Calu3 (cell line): Measurements from ENCODE around the gene ZNF675. TPM values are rescaled to one million over a fixed set of nuclear protein-coding genes. Genes with fewer than 3 reads are reported as not detected.
"Not testable (repeated sequence)": the region's sequence is repeated elsewhere in the genome, so short reads cannot be mapped to it uniquely, and the experiment has no call there.

Experiments used
- BruUV-seq: library from RNA; stranded (reverse); fragments of 400-500 nt; replicated peaks from 2 replicates; lab custom pipeline; 2021; lab: Mats Ljungman, UMichigan
- CTCF ChIA-PET: fragments of 300-600 bp; sonication (Branson Sonifier 250); formaldehyde crosslinking; loops from one replicate; lab custom pipeline; 2022; ENCODE audit warnings: antibody characterized with exemption; lab: Charles Lee
- DNase-seq: peaks from one replicate; pipeline ENCODE4 v3.0.0; 2022
- H3K27ac Mint-ChIP-seq: one replicate; pipeline ENCODE4 v1.8.0; 2022; ENCODE audit warnings: mixed read lengths; ENCODE audit not compliant: unreplicated experiment
- H3K27me3 Mint-ChIP-seq: one replicate; pipeline ENCODE4 v1.8.0; 2022; ENCODE audit warnings: mixed read lengths; ENCODE audit not compliant: unreplicated experiment
- H3K36me3 Mint-ChIP-seq: one replicate; pipeline ENCODE4 v1.8.0; 2022; ENCODE audit warnings: mild to moderate bottlenecking, moderate library complexity, mixed read lengths; ENCODE audit not compliant: insufficient read depth, unreplicated experiment
- H3K4me1 Mint-ChIP-seq: one replicate; pipeline ENCODE4 v1.8.0; 2022; ENCODE audit warnings: mild to moderate bottlenecking, low read depth, mixed read lengths; ENCODE audit not compliant: unreplicated experiment
- H3K4me3 Mint-ChIP-seq: one replicate; pipeline ENCODE4 v1.8.0; 2022; ENCODE audit warnings: mild to moderate bottlenecking, low read depth, moderate library complexity, mixed read lengths; ENCODE audit not compliant: unreplicated experiment
- H3K9me3 Mint-ChIP-seq: one replicate; pipeline ENCODE4 v1.8.0; 2022; ENCODE audit warnings: low read depth, mixed read lengths; ENCODE audit not compliant: unreplicated experiment
- intact Hi-C: fragments of 100-400 bp; cut with micrococcal nuclease; formaldehyde crosslinking; loops from one replicate; pipeline ENCODE4 v1.10.0; 2022; ENCODE audit not compliant: unreplicated experiment
- total RNA-seq: library from RNA; stranded (reverse); gene quantifications from 2 replicates; pipeline ENCODE4 v1.2.3, GENCODE V29; 2022
- TF ChIP-seq, protein P1 (sequence below): fragments of 200-600 bp; IDR thresholded peaks from one replicate; pipeline ENCODE4 v1.8.0; 2022; ENCODE audit warnings: antibody characterized with exemption; ENCODE audit not compliant: unreplicated experiment

The ZNF675 gene
- total RNA-seq, 1 experiment from 2014 or later = 15.6 TPM

GRCh38 chr19:23673132-23673531 is 13.9 kb downstream of the ZNF675 start:
- intact Hi-C loops = no loop called here
- Mint-ChIP-seq H3K36me3 (peaks cover 18% of the 10 kb centered on the region), H3K4me3 (no peak overlapping the region), H3K9me3 (peaks cover 30% of the 10 kb centered on the region), H3K27ac (no peak overlapping the region), H3K4me1 (no peaks in the 10 kb centered on the region), H3K27me3 (no peaks in the 10 kb centered on the region)
- DNase-seq = no peak
- CTCF ChIA-PET = no interaction called here
- no TSS peak for BruUV-seq
- TF ChIP-seq, protein P1, sequence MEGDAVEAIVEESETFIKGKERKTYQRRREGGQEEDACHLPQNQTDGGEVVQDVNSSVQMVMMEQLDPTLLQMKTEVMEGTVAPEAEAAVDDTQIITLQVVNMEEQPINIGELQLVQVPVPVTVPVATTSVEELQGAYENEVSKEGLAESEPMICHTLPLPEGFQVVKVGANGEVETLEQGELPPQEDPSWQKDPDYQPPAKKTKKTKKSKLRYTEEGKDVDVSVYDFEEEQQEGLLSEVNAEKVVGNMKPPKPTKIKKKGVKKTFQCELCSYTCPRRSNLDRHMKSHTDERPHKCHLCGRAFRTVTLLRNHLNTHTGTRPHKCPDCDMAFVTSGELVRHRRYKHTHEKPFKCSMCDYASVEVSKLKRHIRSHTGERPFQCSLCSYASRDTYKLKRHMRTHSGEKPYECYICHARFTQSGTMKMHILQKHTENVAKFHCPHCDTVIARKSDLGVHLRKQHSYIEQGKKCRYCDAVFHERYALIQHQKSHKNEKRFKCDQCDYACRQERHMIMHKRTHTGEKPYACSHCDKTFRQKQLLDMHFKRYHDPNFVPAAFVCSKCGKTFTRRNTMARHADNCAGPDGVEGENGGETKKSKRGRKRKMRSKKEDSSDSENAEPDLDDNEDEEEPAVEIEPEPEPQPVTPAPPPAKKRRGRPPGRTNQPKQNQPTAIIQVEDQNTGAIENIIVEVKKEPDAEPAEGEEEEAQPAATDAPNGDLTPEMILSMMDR = no peak

- H3K27me3 Mint-ChIP-seq, H3K27ac Mint-ChIP-seq, H3K4me1 Mint-ChIP-seq, CTCF ChIA-PET, H3K4me3 Mint-ChIP-seq, intact Hi-C loops, BruUV-seq, DNase-seq: not testable (repeated sequence)
- Mint-ChIP-seq H3K36me3 (peaks cover 25% of the 10 kb centered on the region), H3K9me3 (peaks cover 26% of the 10 kb centered on the region)
These were observed 18.4 kb downstream of the ZNF675 start for GRCh38 chr19:23668606-23669005.

GRCh38 chr19:23665651-23666410 is 21.2 kb downstream of the ZNF675 start:
- Mint-ChIP-seq H3K36me3 (peaks cover 31% of the 10 kb centered on the region), H3K9me3 (peaks cover 11% of the 10 kb centered on the region), H3K4me3 (no peak overlapping the region), H3K27me3 (no peaks in the 10 kb centered on the region), H3K27ac (no peak overlapping the region), H3K4me1 (no peaks in the 10 kb centered on the region)
- no peak for DNase-seq
- TF ChIP-seq, protein P1 = no peak
- intact Hi-C loops = no loop called here
- no TSS peak for BruUV-seq
- CTCF ChIA-PET = no interaction called here

DNA sequence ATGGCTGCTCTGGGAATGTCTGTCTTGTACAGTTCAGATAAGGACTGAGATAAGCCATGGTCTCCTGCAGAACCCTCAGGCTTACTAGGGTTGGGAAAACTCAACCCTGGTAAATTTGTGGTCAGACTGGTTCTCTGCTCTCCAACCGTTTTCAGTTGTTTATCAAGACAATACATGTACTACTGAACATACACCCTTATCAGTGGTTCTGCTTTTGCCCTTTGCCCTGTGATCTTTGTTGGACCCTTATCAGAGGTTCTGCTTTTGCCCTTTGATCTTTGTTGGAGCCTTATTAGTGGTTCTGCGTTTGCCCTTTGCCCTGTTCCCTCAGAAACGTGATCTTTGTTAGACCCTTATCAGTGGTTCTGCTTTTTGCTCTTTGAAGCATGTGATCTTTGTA is 37.2 kb downstream of the ZNF675 start:
- H3K27me3 Mint-ChIP-seq, H3K27ac Mint-ChIP-seq, H3K4me1 Mint-ChIP-seq, CTCF ChIA-PET, H3K4me3 Mint-ChIP-seq, intact Hi-C loops, H3K36me3 Mint-ChIP-seq, BruUV-seq, DNase-seq: not testable (repeated sequence)
- peaks cover 19% of the 10 kb centered on the region for H3K9me3 Mint-ChIP-seq

Other genes starting within 250 kb of the ZNF675 start
- gene ZNF681, start 71.7 kb upstream of the ZNF675 start, total RNA-seq = 3.7 and 6.9 TPM in 2 replicates
- 9.7 and 10.0 TPM in 2 replicates for gene ZNF726, start 227.7 kb upstream of the ZNF675 start, total RNA-seq